Peyer's patch (tissue), 4 donors: ENCODE measurements around the gene SERPINB8.

ENCODE experiments used
- POLR2A ChIP-seq, 2 donors: fragments of 450-650 bp; IDR thresholded peaks; one replicate each; pipeline ENCODE4 v1.5.1; 2017; ENCODE audit warnings: antibody characterized with exemption in 2 of 2, mild to moderate bottlenecking in 2 of 2, moderate library complexity in 2 of 2
- TF ChIP-seq, protein P1 (sequence below), 6 experiments: fragments of 450-650 bp in 4 of 6; fragments of 200-600 bp in 2 of 6; sonication (generic) in 1 of 6; IDR thresholded peaks; one replicate each; pipeline ENCODE4 v1.5.1; 2017 to 2019; ENCODE audit warnings: antibody characterized with exemption in 6 of 6, mild to moderate bottlenecking in 3 of 6, moderate library complexity in 1 of 6

GRCh38 chr18:63981719-63982118 lies 11.8 kb downstream of the SERPINB8 start:
- TF ChIP-seq, protein P1, sequence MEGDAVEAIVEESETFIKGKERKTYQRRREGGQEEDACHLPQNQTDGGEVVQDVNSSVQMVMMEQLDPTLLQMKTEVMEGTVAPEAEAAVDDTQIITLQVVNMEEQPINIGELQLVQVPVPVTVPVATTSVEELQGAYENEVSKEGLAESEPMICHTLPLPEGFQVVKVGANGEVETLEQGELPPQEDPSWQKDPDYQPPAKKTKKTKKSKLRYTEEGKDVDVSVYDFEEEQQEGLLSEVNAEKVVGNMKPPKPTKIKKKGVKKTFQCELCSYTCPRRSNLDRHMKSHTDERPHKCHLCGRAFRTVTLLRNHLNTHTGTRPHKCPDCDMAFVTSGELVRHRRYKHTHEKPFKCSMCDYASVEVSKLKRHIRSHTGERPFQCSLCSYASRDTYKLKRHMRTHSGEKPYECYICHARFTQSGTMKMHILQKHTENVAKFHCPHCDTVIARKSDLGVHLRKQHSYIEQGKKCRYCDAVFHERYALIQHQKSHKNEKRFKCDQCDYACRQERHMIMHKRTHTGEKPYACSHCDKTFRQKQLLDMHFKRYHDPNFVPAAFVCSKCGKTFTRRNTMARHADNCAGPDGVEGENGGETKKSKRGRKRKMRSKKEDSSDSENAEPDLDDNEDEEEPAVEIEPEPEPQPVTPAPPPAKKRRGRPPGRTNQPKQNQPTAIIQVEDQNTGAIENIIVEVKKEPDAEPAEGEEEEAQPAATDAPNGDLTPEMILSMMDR (IDR thresholded peaks at IDR 0.05) = no peak
- no peak for TF ChIP-seq POLR2A (IDR thresholded peaks at IDR 0.05)
